Keratinocyte (primary cell): ENCODE results near the gene ELAVL2. TPM values are rescaled to one million over a fixed set of nuclear protein-coding genes. Genes with fewer than 3 reads are reported as not detected.

Experiments used
- DNase-seq: peaks from one replicate; pipeline ENCODE4 v3.0.0-alpha.2; 2011; ENCODE audit warnings: low read depth, missing footprints, low spot score
- FAIRE-seq: peaks from 2 replicates; lab custom pipeline; 2011; peaks lifted over from hg19 to GRCh38; lab: Jason Lieb, UNC
- H2AFZ ChIP-seq: 2 replicates; pipeline ENCODE4 v1.6.0; 2012; ENCODE audit warnings: low read length, control low read depth, inconsistent platforms; ENCODE audit not compliant: control insufficient read depth
- H3K27ac ChIP-seq: 2 replicates; pipeline ENCODE4 v1.5.1; 2011; ENCODE audit warnings: low read length; ENCODE audit not compliant: control insufficient read depth, insufficient read depth
- H3K27me3 ChIP-seq: 3 replicates; pipeline ENCODE4 v1.6.0; 2011; ENCODE audit warnings: low read length; ENCODE audit not compliant: control insufficient read depth, insufficient read depth; ENCODE audit errors: extremely low read depth
- H3K36me3 ChIP-seq, 2 experiments: 2 replicates in 1 of 2; 3 replicates in 1 of 2; pipeline ENCODE4 v1.5.1; 2011; ENCODE audit warnings: low read length in 2 of 2, mild to moderate bottlenecking in 1 of 2; ENCODE audit not compliant: control insufficient read depth in 2 of 2, insufficient read depth in 2 of 2; ENCODE audit errors: extremely low read depth in 1 of 2
- H3K4me1 ChIP-seq: 3 replicates; pipeline ENCODE4 v1.5.1; 2011; ENCODE audit warnings: low read length; ENCODE audit not compliant: control insufficient read depth, insufficient read depth; ENCODE audit errors: extremely low read depth
- H3K4me2 ChIP-seq: 3 replicates; pipeline ENCODE4 v1.6.0; 2011; ENCODE audit warnings: low read depth, low read length; ENCODE audit not compliant: control insufficient read depth, insufficient read depth; ENCODE audit errors: extremely low read depth
- H3K4me3 ChIP-seq, 3 experiments: fragments of 200-600 bp in 1 of 3; sonication (generic) in 1 of 3; 2 replicates in 2 of 3; 3 replicates in 1 of 3; pipeline ENCODE4 v1.5.1; 2011 to 2016; ENCODE audit warnings: low read length in 3 of 3, mild to moderate bottlenecking in 3 of 3, control low read depth in 2 of 3, inconsistent platforms in 1 of 3, low read depth in 1 of 3, mixed read lengths in 1 of 3, mixed run types in 1 of 3, moderate library complexity in 1 of 3; ENCODE audit not compliant: control insufficient read depth in 2 of 3, insufficient read depth in 2 of 3; ENCODE audit errors: extremely low read depth in 1 of 3
- H3K79me2 ChIP-seq: 2 replicates; pipeline ENCODE4 v1.6.0; 2012; ENCODE audit warnings: low read length; ENCODE audit not compliant: control insufficient read depth, insufficient read depth
- H3K9ac ChIP-seq: 3 replicates; pipeline ENCODE4 v1.6.0; 2011; ENCODE audit warnings: low read length; ENCODE audit not compliant: control insufficient read depth, insufficient read depth; ENCODE audit errors: extremely low read depth
- H3K9me1 ChIP-seq: 3 replicates; pipeline ENCODE4 v1.6.0; 2011; ENCODE audit warnings: low read length; ENCODE audit not compliant: control insufficient read depth, insufficient read depth; ENCODE audit errors: extremely low read depth
- H3K9me3 ChIP-seq: 2 replicates; pipeline ENCODE4 v1.5.1; 2012; ENCODE audit warnings: low read depth, low read length; ENCODE audit not compliant: control insufficient read depth
- H4K20me1 ChIP-seq: 3 replicates; pipeline ENCODE4 v1.6.0; 2011; ENCODE audit warnings: low read length; ENCODE audit not compliant: control insufficient read depth, insufficient read depth; ENCODE audit errors: extremely low read depth
- CTCF ChIP-seq, 3 experiments: IDR thresholded peaks in 1 of 3; conservative IDR thresholded peaks in 1 of 3; optimal IDR thresholded peaks in 1 of 3; 2 replicates in 2 of 3; 3 replicates in 1 of 3; pipeline versions ENCODE3 to v1.5.1; 2011; ENCODE audit warnings: low read length in 3 of 3, mild to moderate bottlenecking in 3 of 3, moderate library complexity in 2 of 3, control low read depth in 1 of 3, inconsistent platforms in 1 of 3; ENCODE audit not compliant: insufficient read depth in 2 of 3; ENCODE audit errors: extremely low read depth in 1 of 3
- EZH2 ChIP-seq: IDR thresholded peaks from one replicate; pipeline ENCODE4 v1.6.1; 2012; ENCODE audit warnings: inconsistent platforms, mild to moderate bottlenecking, low read length, moderate library complexity
- dilution Hi-C: fragments of 300-500 bp; cut with MboI; formaldehyde crosslinking; loops from one replicate; pipeline ENCODE4 v1.7.0; 2020; ENCODE audit warnings: low sequenced_read_pairs; ENCODE audit not compliant: extremely low pct_ligation_motif_present
- polyA minus RNA-seq, 3 experiments: library from RNA; depleted of rRNA, polyadenylated mRNA; stranded (reverse); fragments of >200 nt; gene quantifications; 1 replicate in 1 of 3; 2 replicates in 1 of 3; 3 replicates in 1 of 3; pipeline ENCODE4 v1.2.3, GENCODE V29; 2011
- polyA plus RNA-seq, 5 experiments: library from polyadenylated mRNA; depleted of rRNA in 3 of 5; stranded (reverse) in 3 of 5; stranded (forward) in 1 of 5; unstranded in 1 of 5; fragments of >200 nt; gene quantifications; 1 replicate in 1 of 5; 2 replicates in 3 of 5; 3 replicates in 1 of 5; pipeline versions ENCODE4 v1.2.1 to v1.2.3, GENCODE V29; 2011 to 2012; ENCODE audit warnings: missing spikeins in 2 of 5, low read depth in 1 of 5, low replicate concordance in 1 of 5

ELAVL2 gene
- polyA plus RNA-seq (1.5 to 4.3 TPM (median 2.9 TPM) in 3 replicates), polyA minus RNA-seq (0.62 to 5.2 TPM (median 1.8 TPM) in 3 replicates)
- 1.0 TPM for polyA plus RNA-seq (2011; ENCODE audit: low read depth)
- 1.6 and 3.1 TPM in 2 replicates for polyA plus RNA-seq (2011; cell fraction: cytosol; rRNA removed)
- 1.4 and 2.6 TPM in 2 replicates for polyA plus RNA-seq (2011; cell fraction: nucleus; rRNA removed)
- 0.52 and 1.4 TPM in 2 replicates for polyA plus RNA-seq (2012; ENCODE audit: low replicate concordance)
- 1.2 TPM for polyA minus RNA-seq (2011; cell fraction: cytosol; rRNA and poly(A)+ RNA removed)
- 1.9 and 4.0 TPM in 2 replicates for polyA minus RNA-seq (2011; cell fraction: nucleus; rRNA and poly(A)+ RNA removed)

GRCh38 chr9:23826120-23826629 lies at the start of gene ELAVL2:
Gene ELAVL2, minus strand, starts transcription at chr9:23826240. Its CDS starts 64,006 bp downstream, at chr9:23762234.
- Histone ChIP-seq H3K4me1 (peaks cover 17% of the 10 kb centered on the region), H3K4me3 (peak within 1 kb of the TSS; percentile 46 to 84 (median 63)), H3K9me1 (peaks cover 4% of the 10 kb centered on the region), H3K36me3 (no peaks in the 10 kb centered on the region), H3K9me3 (no peaks in the 10 kb centered on the region), H4K20me1 (no peaks in the 10 kb centered on the region), H3K27ac (peak within 1 kb of the TSS; percentile 5), H2AFZ (peak within 1 kb of the TSS; percentile 84), H3K27me3 (peaks cover 30% of the 10 kb centered on the region), H3K4me2 (peak within 1 kb of the TSS; percentile 97), H3K79me2 (no peaks in the 10 kb centered on the region), H3K9ac (peak within 1 kb of the TSS; percentile 26)
- FAIRE-seq (peak; percentile 81), DNase-seq (peak; percentile 89)
- dilution Hi-C loops = no loop called here
- TF ChIP-seq CTCF (optimal IDR thresholded peaks at IDR 0.05 in 1 of 3, IDR thresholded peaks at IDR 0.05 in 1 of 3, conservative IDR thresholded peaks at IDR 0.05 in 1 of 3; ENCODE audit: extremely low read depth in 1 of 3, insufficient read depth in 2 of 3, low read length in 3 of 3) (no peak), EZH2 (peak; percentile 52)

GRCh38 chr9:23858234-23858633 lies 32.2 kb upstream of the ELAVL2 start:
- Histone ChIP-seq H3K4me1 (no peaks in the 10 kb centered on the region), H3K9me1 (no peaks in the 10 kb centered on the region), H3K4me3 (no peak overlapping the region), H3K9ac (no peak overlapping the region), H3K4me2 (no peak overlapping the region), H3K79me2 (no peaks in the 10 kb centered on the region), H3K36me3 (no peaks in the 10 kb centered on the region), H2AFZ (no peak overlapping the region), H3K9me3 (no peaks in the 10 kb centered on the region), H3K27ac (no peak overlapping the region), H4K20me1 (no peaks in the 10 kb centered on the region), H3K27me3 (no peaks in the 10 kb centered on the region)
- dilution Hi-C loops = no loop called here
- FAIRE-seq (no peak), DNase-seq (no peak)
- TF ChIP-seq EZH2 = no peak
- TF ChIP-seq CTCF (optimal IDR thresholded peaks at IDR 0.05 in 1 of 3, IDR thresholded peaks at IDR 0.05 in 1 of 3, conservative IDR thresholded peaks at IDR 0.05 in 1 of 3; ENCODE audit: extremely low read depth in 1 of 3, insufficient read depth in 2 of 3, low read length in 3 of 3) = no peak
